Neural cell (in vitro differentiated cells): ENCODE data around the gene NEURL2. TPM values are rescaled to one million over a fixed set of nuclear protein-coding genes. Genes with fewer than 3 reads are reported as not detected.

Experiments
- H2AFZ ChIP-seq: fragments of 200-600, 300-800 bp; sonication (generic), shearing (Covaris generic); 2 replicates; pipeline ENCODE4 v1.6.0; 2014; ENCODE audit warnings: low read depth, mild to moderate bottlenecking, antibody characterized with exemption, low read length, moderate library complexity
- H3F3A ChIP-seq: fragments of 200-600 bp; shearing (Covaris generic); 2 replicates; pipeline ENCODE4 v1.6.1; 2016; ENCODE audit warnings: mild to moderate bottlenecking, moderate library complexity, mixed read lengths, antibody characterized with exemption, low read length; ENCODE audit not compliant: insufficient read depth, poor library complexity, severe bottlenecking
- H3K27ac ChIP-seq: fragments of 200-600, 300-800 bp; sonication (generic), shearing (Covaris generic); 2 replicates; pipeline ENCODE4 v1.5.1; 2014; ENCODE audit warnings: mild to moderate bottlenecking, low read length, moderate library complexity
- H3K27me3 ChIP-seq: fragments of 300-800, 200-600 bp; sonication (generic), shearing (Covaris generic); 2 replicates; pipeline ENCODE4 v1.6.0; 2014; ENCODE audit warnings: mild to moderate bottlenecking, low read depth, low read length, moderate library complexity; ENCODE audit not compliant: insufficient read depth
- H3K36me3 ChIP-seq: fragments of 300-800, 200-600 bp; sonication (generic), shearing (Covaris generic); 2 replicates; pipeline ENCODE4 v1.5.1; 2014; ENCODE audit warnings: mild to moderate bottlenecking, antibody characterized with exemption, low read length, moderate library complexity; ENCODE audit not compliant: insufficient read depth
- H3K4me2 ChIP-seq: fragments of 300-800, 200-600 bp; sonication (generic), shearing (Covaris generic); 2 replicates; pipeline ENCODE4 v1.6.0; 2014; ENCODE audit warnings: mild to moderate bottlenecking, low read length
- H3K4me3 ChIP-seq: fragments of 300-800, 200-600 bp; sonication (generic), shearing (Covaris generic); 2 replicates; pipeline ENCODE4 v1.5.1; 2014; ENCODE audit warnings: mild to moderate bottlenecking, low read length, moderate library complexity
- H3K79me2 ChIP-seq: fragments of 200-600 bp; shearing (Covaris generic); replicated peaks from 2 replicates; pipeline ENCODE4 v1.6.0; 2014; ENCODE audit warnings: mild to moderate bottlenecking, low read length, moderate library complexity; ENCODE audit not compliant: insufficient read depth
- H3K9ac ChIP-seq: fragments of 300-800, 200-600 bp; sonication (generic), shearing (Covaris generic); 2 replicates; pipeline ENCODE4 v1.6.1; 2016; ENCODE audit warnings: mild to moderate bottlenecking, low read length, mixed read lengths
- H3K9me2 ChIP-seq: fragments of 200-600 bp; shearing (Covaris generic); 2 replicates; pipeline ENCODE4 v1.6.1; 2016; ENCODE audit warnings: mild to moderate bottlenecking, low read length, mixed read lengths; ENCODE audit not compliant: insufficient read depth
- H3K9me3 ChIP-seq: fragments of 200-600, 300-800 bp; sonication (generic), shearing (Covaris generic); 2 replicates; pipeline ENCODE4 v1.6.1; 2016; ENCODE audit warnings: mild to moderate bottlenecking, mixed run types, low read length, moderate library complexity, mixed read lengths
- H4K20me1 ChIP-seq: fragments of 200-600 bp; shearing (Covaris generic); 2 replicates; pipeline ENCODE4 v1.6.1; 2016; ENCODE audit warnings: mild to moderate bottlenecking, mixed run types; ENCODE audit not compliant: insufficient read depth
- CTCF ChIP-seq: fragments of 450-650 bp; IDR thresholded peaks from 2 replicates; pipeline ENCODE4 v1.5.1; 2014; ENCODE audit warnings: antibody characterized with exemption, mild to moderate bottlenecking, moderate library complexity; ENCODE audit not compliant: poor library complexity, severe bottlenecking
- EP300 ChIP-seq: fragments of 450-650 bp; conservative IDR thresholded peaks from 2 replicates; pipeline ENCODE4 v1.6.1; 2014; ENCODE audit warnings: antibody characterized with exemption, mild to moderate bottlenecking, moderate library complexity; ENCODE audit not compliant: poor library complexity, severe bottlenecking
- EZH2 ChIP-seq: fragments of 200-600, 300-800 bp; shearing (Covaris generic), sonication (generic); IDR thresholded peaks from 2 replicates; pipeline ENCODE4 v1.6.1; 2014; ENCODE audit warnings: antibody characterized with exemption, low read length, borderline replicate concordance, mild to moderate bottlenecking; ENCODE audit not compliant: insufficient read depth, poor library complexity, severe bottlenecking
- MXI1 ChIP-seq: fragments of 450-650 bp; conservative IDR thresholded peaks from 2 replicates; pipeline ENCODE4 v1.6.1; 2014; ENCODE audit warnings: antibody characterized with exemption, mild to moderate bottlenecking; ENCODE audit not compliant: poor library complexity, severe bottlenecking
- POLR2AphosphoS5 ChIP-seq: IDR thresholded peaks from 2 replicates; pipeline ENCODE4 v1.6.1; 2012
- RAD21 ChIP-seq: fragments of 450-650 bp; conservative IDR thresholded peaks from 2 replicates; pipeline ENCODE4 v1.6.1; 2014; ENCODE audit warnings: antibody characterized with exemption, mild to moderate bottlenecking, moderate library complexity
- SMC3 ChIP-seq: fragments of 450-650 bp; conservative IDR thresholded peaks from 2 replicates; pipeline ENCODE4 v1.6.1; 2014; ENCODE audit warnings: antibody characterized with exemption, mild to moderate bottlenecking, moderate library complexity; ENCODE audit not compliant: poor library complexity
- TAF1 ChIP-seq: IDR thresholded peaks from 2 replicates; pipeline ENCODE4 v1.6.1; 2012; ENCODE audit warnings: low read depth
- polyA plus RNA-seq: library from polyadenylated mRNA; depleted of rRNA; stranded (reverse); fragments of >200 nt; gene quantifications from 2 replicates; pipeline ENCODE4 v1.2.3, GENCODE V29; 2014
- TF ChIP-seq, protein P1 (sequence below): IDR thresholded peaks from 2 replicates; pipeline ENCODE4 v1.6.1; 2012; ENCODE audit warnings: borderline replicate concordance

NEURL2 gene
- polyA plus RNA-seq, 1 donor from 2014 or later: 5.0 TPM

DNA sequence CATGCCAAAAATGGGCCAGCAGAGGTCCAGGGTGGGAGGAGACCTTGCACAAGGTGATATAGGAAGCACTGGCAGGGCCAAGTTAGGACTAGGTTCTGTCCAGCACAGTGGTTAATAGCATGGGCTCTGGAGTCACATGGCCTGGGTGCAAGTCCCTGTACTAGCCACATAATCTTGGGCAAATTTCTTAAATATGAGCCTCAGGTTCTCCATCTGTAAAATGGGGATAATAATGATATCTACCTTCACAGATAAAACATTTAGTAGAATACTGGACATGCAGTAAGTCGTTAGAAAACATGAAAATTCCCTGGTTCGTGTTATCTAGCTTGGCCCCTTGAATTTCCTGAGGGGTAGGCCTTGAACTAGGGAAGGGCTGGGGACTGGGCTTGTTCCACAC is 6.3 kb upstream of the NEURL2 start:
- Histone ChIP-seq H3K4me3 (no peak overlapping the region), H4K20me1 (no peaks in the 10 kb centered on the region), H3F3A (no peaks in the 10 kb centered on the region), H3K9me2 (no peaks in the 10 kb centered on the region), H3K27me3 (no peaks in the 10 kb centered on the region), H3K4me2 (no peak overlapping the region), H3K27ac (no peak overlapping the region), H3K79me2 (no peaks in the 10 kb centered on the region), H3K36me3 (no peaks in the 10 kb centered on the region), H3K9me3 (no peaks in the 10 kb centered on the region), H3K9ac (no peak overlapping the region), H2AFZ (no peak overlapping the region)
- TF ChIP-seq SMC3 (no peak), TAF1 (no peak), CTCF (no peak), POLR2AphosphoS5 (no peak), MXI1 (no peak), EP300 (no peak)

DNA sequence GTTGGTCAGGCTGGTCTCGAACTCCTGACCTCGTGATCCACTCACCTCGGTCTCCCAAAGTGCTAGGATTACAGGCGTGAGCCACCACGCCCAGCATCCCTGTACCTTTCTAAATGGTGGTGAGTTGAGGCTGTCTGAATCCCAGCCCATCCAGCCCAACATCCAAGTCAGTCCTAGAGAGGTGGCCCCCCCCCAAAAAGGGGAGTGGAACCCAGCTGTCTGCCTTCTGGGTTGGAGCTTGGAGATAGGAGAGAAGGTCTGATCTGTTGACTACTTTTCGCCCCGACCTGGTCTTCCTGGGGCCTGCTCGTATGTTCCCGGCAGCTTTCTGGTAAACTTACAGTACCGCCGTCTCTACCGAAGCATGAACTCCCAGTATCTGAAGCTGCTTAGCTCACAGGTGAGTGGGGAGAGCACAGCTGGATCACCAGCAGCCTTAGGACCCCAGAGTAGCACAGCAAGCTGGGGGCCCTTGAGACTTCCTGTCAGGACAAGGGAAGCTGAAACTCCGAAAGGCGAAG is 5.7 kb upstream of the NEURL2 start:
- H3K4me2 ChIP-seq: no peak overlapping the region
- no peak overlapping the region for H2AFZ ChIP-seq
- no peak overlapping the region for H3K4me3 ChIP-seq
- H3K9me3 ChIP-seq: no peaks in the 10 kb centered on the region
- TF ChIP-seq RAD21: no peak
- no peak for TF ChIP-seq POLR2AphosphoS5
- no peak for TF ChIP-seq EZH2
- no peak for TF ChIP-seq TAF1
- no peak overlapping the region for H3K9ac ChIP-seq
- no peaks in the 10 kb centered on the region for H3K9me2 ChIP-seq
- no peak overlapping the region for H3K27ac ChIP-seq
- no peaks in the 10 kb centered on the region for H3F3A ChIP-seq
- H4K20me1 ChIP-seq: no peaks in the 10 kb centered on the region
- H3K36me3 ChIP-seq: no peaks in the 10 kb centered on the region
- no peaks in the 10 kb centered on the region for H3K27me3 ChIP-seq
- no peaks in the 10 kb centered on the region for H3K79me2 ChIP-seq

DNA sequence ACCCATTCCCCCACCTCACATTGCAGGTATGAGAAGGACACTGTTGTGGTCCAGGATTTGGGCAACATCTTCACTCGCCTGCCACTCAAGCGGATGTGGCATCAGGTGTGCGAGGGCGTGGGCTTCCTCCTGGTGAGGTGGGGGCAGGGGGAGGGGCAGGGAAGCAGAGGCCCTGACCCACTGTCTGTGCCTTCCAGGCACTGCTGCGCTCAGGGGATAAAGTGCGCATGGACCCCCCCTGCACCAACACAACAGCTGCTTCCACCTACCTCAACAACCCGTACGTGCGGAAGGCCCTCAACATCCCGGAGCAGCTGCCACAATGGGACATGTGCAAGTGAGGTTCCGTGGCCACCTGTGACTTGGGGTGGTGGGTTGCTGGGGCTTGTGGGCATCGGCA is 3.8 kb upstream of the NEURL2 start:
- H3K36me3 ChIP-seq: no peaks in the 10 kb centered on the region
- H2AFZ ChIP-seq: no peak overlapping the region
- no peak overlapping the region for H3K27ac ChIP-seq
- no peak for TF ChIP-seq RAD21
- no peak for TF ChIP-seq CTCF
- TF ChIP-seq POLR2AphosphoS5: no peak
- no peak for TF ChIP-seq EP300
- TF ChIP-seq, protein P1, sequence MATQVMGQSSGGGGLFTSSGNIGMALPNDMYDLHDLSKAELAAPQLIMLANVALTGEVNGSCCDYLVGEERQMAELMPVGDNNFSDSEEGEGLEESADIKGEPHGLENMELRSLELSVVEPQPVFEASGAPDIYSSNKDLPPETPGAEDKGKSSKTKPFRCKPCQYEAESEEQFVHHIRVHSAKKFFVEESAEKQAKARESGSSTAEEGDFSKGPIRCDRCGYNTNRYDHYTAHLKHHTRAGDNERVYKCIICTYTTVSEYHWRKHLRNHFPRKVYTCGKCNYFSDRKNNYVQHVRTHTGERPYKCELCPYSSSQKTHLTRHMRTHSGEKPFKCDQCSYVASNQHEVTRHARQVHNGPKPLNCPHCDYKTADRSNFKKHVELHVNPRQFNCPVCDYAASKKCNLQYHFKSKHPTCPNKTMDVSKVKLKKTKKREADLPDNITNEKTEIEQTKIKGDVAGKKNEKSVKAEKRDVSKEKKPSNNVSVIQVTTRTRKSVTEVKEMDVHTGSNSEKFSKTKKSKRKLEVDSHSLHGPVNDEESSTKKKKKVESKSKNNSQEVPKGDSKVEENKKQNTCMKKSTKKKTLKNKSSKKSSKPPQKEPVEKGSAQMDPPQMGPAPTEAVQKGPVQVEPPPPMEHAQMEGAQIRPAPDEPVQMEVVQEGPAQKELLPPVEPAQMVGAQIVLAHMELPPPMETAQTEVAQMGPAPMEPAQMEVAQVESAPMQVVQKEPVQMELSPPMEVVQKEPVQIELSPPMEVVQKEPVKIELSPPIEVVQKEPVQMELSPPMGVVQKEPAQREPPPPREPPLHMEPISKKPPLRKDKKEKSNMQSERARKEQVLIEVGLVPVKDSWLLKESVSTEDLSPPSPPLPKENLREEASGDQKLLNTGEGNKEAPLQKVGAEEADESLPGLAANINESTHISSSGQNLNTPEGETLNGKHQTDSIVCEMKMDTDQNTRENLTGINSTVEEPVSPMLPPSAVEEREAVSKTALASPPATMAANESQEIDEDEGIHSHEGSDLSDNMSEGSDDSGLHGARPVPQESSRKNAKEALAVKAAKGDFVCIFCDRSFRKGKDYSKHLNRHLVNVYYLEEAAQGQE: no peak
- TF ChIP-seq EZH2: no peak
- no peak for TF ChIP-seq MXI1
- TF ChIP-seq SMC3: no peak
- TF ChIP-seq TAF1: no peak
- no peaks in the 10 kb centered on the region for H3K9me2 ChIP-seq
- no peaks in the 10 kb centered on the region for H3K79me2 ChIP-seq
- no peak overlapping the region for H3K4me3 ChIP-seq
- H3K27me3 ChIP-seq: no peaks in the 10 kb centered on the region
- H3K9me3 ChIP-seq: no peaks in the 10 kb centered on the region
- no peaks in the 10 kb centered on the region for H3F3A ChIP-seq
- H3K9ac ChIP-seq: no peak overlapping the region
- H4K20me1 ChIP-seq: no peaks in the 10 kb centered on the region
- H3K4me2 ChIP-seq: no peak overlapping the region
